H9 (cell line): ENCODE results near the gene OXER1. TPM values are rescaled to one million over a fixed set of nuclear protein-coding genes. Genes with fewer than 3 reads are reported as not detected.
A peak's percentile ranks its signal among the peaks of the same experiment; 100 is the strongest.

Experiments
- DNase-seq: peaks from one replicate; pipeline ENCODE4 v3.0.0-alpha.2; 2017
- H2AFZ ChIP-seq: one replicate; pipeline ENCODE4 v1.6.1; 2013; ENCODE audit warnings: mild to moderate bottlenecking, low read length, control low read depth, moderate library complexity
- H2AK5ac ChIP-seq: 2 replicates; pipeline ENCODE4 v1.6.1; 2013; ENCODE audit warnings: low read length, control low read depth, mixed read lengths; ENCODE audit not compliant: insufficient read length
- H2BK120ac ChIP-seq: one replicate; pipeline ENCODE4 v1.6.1; 2013; ENCODE audit warnings: low read depth, mild to moderate bottlenecking, low read length, control low read depth, inconsistent platforms; ENCODE audit not compliant: poor library complexity, severe bottlenecking
- H2BK12ac ChIP-seq: 2 replicates; pipeline ENCODE4 v1.6.1; 2013; ENCODE audit warnings: low read length, control low read depth, mixed read lengths, low read depth; ENCODE audit not compliant: insufficient read length
- H2BK15ac ChIP-seq: 2 replicates; pipeline ENCODE4 v1.6.1; 2013; ENCODE audit warnings: low read depth, low read length, control low read depth
- H2BK20ac ChIP-seq: one replicate; pipeline ENCODE4 v1.6.1; 2013; ENCODE audit warnings: low read depth, mild to moderate bottlenecking, low read length, control low read depth, inconsistent platforms; ENCODE audit not compliant: poor library complexity, severe bottlenecking
- H2BK5ac ChIP-seq: 2 replicates; pipeline ENCODE4 v1.6.1; 2013; ENCODE audit warnings: low read length, control low read depth, mixed read lengths; ENCODE audit not compliant: insufficient read length
- H3K14ac ChIP-seq: 2 replicates; pipeline ENCODE4 v1.6.1; 2013; ENCODE audit warnings: low read length, control low read depth; ENCODE audit not compliant: insufficient read depth
- H3K18ac ChIP-seq: 2 replicates; pipeline ENCODE4 v1.6.1; 2013; ENCODE audit warnings: low read depth, mild to moderate bottlenecking, mixed read lengths, low read length, control low read depth; ENCODE audit not compliant: insufficient read length
- H3K23ac ChIP-seq: 2 replicates; pipeline ENCODE4 v1.6.1; 2013; ENCODE audit warnings: low read length, control low read depth, mixed read lengths, low read depth; ENCODE audit not compliant: insufficient read length
- H3K23me2 ChIP-seq: 2 replicates; pipeline ENCODE4 v1.6.1; 2013; ENCODE audit warnings: low read depth, mild to moderate bottlenecking, mixed read lengths, low read length, control low read depth; ENCODE audit not compliant: insufficient read length, poor library complexity, severe bottlenecking
- H3K27ac ChIP-seq: 2 replicates; pipeline ENCODE4 v1.5.1; 2013; ENCODE audit warnings: low read length, control low read depth, mixed read lengths, low read depth; ENCODE audit not compliant: insufficient read length
- H3K27me3 ChIP-seq: 2 replicates; pipeline ENCODE4 v1.6.1; 2013; ENCODE audit warnings: low read length, control low read depth, inconsistent platforms; ENCODE audit not compliant: insufficient read depth
- H3K4ac ChIP-seq: 2 replicates; pipeline ENCODE4 v1.6.1; 2013; ENCODE audit warnings: low read depth, mild to moderate bottlenecking, control low read depth, inconsistent platforms, low read length, moderate library complexity
- H3K4me1 ChIP-seq: 2 replicates; pipeline ENCODE4 v1.6.1; 2013; ENCODE audit warnings: low read length, control low read depth, inconsistent platforms; ENCODE audit not compliant: insufficient read depth
- H3K4me2 ChIP-seq: 2 replicates; pipeline ENCODE4 v1.6.1; 2013; ENCODE audit warnings: low read length, control low read depth, mixed read lengths; ENCODE audit not compliant: insufficient read length, insufficient read depth
- H3K56ac ChIP-seq: 2 replicates; pipeline ENCODE4 v1.6.1; 2013; ENCODE audit warnings: low read depth, mild to moderate bottlenecking, mixed read lengths, low read length, control low read depth; ENCODE audit not compliant: insufficient read length
- H3K79me1 ChIP-seq: 2 replicates; pipeline ENCODE4 v1.6.1; 2013; ENCODE audit warnings: low read depth, mild to moderate bottlenecking, moderate library complexity, low read length, control low read depth, inconsistent platforms; ENCODE audit not compliant: insufficient read depth, poor library complexity, severe bottlenecking
- H3K79me2 ChIP-seq: 2 replicates; pipeline ENCODE4 v1.6.1; 2013; ENCODE audit warnings: low read length, control low read depth, inconsistent platforms; ENCODE audit not compliant: insufficient read depth
- H3K9ac ChIP-seq: 2 replicates; pipeline ENCODE4 v1.6.1; 2013; ENCODE audit warnings: low read length, control low read depth, mixed read lengths; ENCODE audit not compliant: insufficient read length; ENCODE audit errors: extremely low read depth
- H3K9me3 ChIP-seq: one replicate; pipeline ENCODE4 v1.6.1; 2013; ENCODE audit warnings: low read depth, low read length, inconsistent platforms; ENCODE audit not compliant: control insufficient read depth
- H3T11ph ChIP-seq: one replicate; pipeline ENCODE4 v1.6.1; 2013; ENCODE audit warnings: mild to moderate bottlenecking, low read length, control low read depth, inconsistent platforms
- H4K20me1 ChIP-seq: one replicate; pipeline ENCODE4 v1.6.1; 2013; ENCODE audit not compliant: control insufficient read depth, insufficient read length, insufficient read depth
- H4K5ac ChIP-seq: 2 replicates; pipeline ENCODE4 v1.6.1; 2013; ENCODE audit warnings: low read depth, mild to moderate bottlenecking, mixed read lengths, low read length, control low read depth; ENCODE audit not compliant: insufficient read length
- H4K8ac ChIP-seq: replicated peaks from 2 replicates; pipeline ENCODE4 v1.6.1; 2013; ENCODE audit warnings: low read length, control low read depth, mixed read lengths, low read depth; ENCODE audit not compliant: insufficient read length
- H4K91ac ChIP-seq: 2 replicates; pipeline ENCODE4 v1.6.1; 2013; ENCODE audit warnings: low read depth, mild to moderate bottlenecking, moderate library complexity, mixed read lengths, low read length, control low read depth; ENCODE audit not compliant: insufficient read length
- H3K27ac Mint-ChIP-seq, 3 experiments: 2 replicates in 2 of 3; 3 replicates in 1 of 3; pipeline ENCODE4 v1.8.0; 2020 to 2021; ENCODE audit warnings: mixed read lengths in 3 of 3, mild to moderate bottlenecking in 1 of 3, moderate library complexity in 1 of 3
- H3K27me3 Mint-ChIP-seq: 2 replicates; pipeline ENCODE4 v1.8.0; 2021; ENCODE audit warnings: low read depth, mild to moderate bottlenecking, moderate library complexity, mixed read lengths
- H3K36me3 Mint-ChIP-seq, 3 experiments: 2 replicates in 2 of 3; 3 replicates in 1 of 3; pipeline ENCODE4 v1.8.0; 2020 to 2021; ENCODE audit warnings: low read depth in 3 of 3, mixed read lengths in 3 of 3; ENCODE audit not compliant: insufficient read depth in 1 of 3
- H3K4me1 Mint-ChIP-seq, 2 experiments: 2 replicates each; pipeline ENCODE4 v1.8.0; 2020; ENCODE audit warnings: mixed read lengths in 2 of 2
- H3K4me3 Mint-ChIP-seq, 2 experiments: 2 replicates in 1 of 2; 3 replicates in 1 of 2; pipeline ENCODE4 v1.8.0; 2020 to 2021; ENCODE audit warnings: mild to moderate bottlenecking in 2 of 2, mixed read lengths in 2 of 2, moderate library complexity in 1 of 2
- H3K9me3 Mint-ChIP-seq, 2 experiments: 2 replicates in 1 of 2; 3 replicates in 1 of 2; pipeline ENCODE4 v1.8.0; 2020; ENCODE audit warnings: mild to moderate bottlenecking in 2 of 2, mixed read lengths in 2 of 2, moderate library complexity in 1 of 2
- WGBS: extraction: QIAGEN DNeasy Blood & Tissue Kit; methylation state at CpG from one replicate; pipeline ENCODE4 v1.1.7; 2013; ENCODE audit warnings: missing lambda C conversion rate, low lambda C conversion rate, mixed read lengths; ENCODE audit not compliant: insufficient read length; ENCODE audit errors: extremely low coverage; 5-methylcytosine and 5-hydroxymethylcytosine counted together
- total RNA-seq: library from RNA; stranded (reverse); gene quantifications from 2 replicates; pipeline ENCODE4 v1.2.1, GENCODE V29; 2021
- TF ChIP-seq, protein P1 (sequence below): fragments of 200-600 bp; sonication (generic); conservative IDR thresholded peaks from 3 replicates; pipeline ENCODE4 v1.8.0; 2021; ENCODE audit warnings: antibody characterized with exemption, mild to moderate bottlenecking

The OXER1 gene
- total RNA-seq, 1 experiment from 2014 or later: 1.6 TPM

DNA sequence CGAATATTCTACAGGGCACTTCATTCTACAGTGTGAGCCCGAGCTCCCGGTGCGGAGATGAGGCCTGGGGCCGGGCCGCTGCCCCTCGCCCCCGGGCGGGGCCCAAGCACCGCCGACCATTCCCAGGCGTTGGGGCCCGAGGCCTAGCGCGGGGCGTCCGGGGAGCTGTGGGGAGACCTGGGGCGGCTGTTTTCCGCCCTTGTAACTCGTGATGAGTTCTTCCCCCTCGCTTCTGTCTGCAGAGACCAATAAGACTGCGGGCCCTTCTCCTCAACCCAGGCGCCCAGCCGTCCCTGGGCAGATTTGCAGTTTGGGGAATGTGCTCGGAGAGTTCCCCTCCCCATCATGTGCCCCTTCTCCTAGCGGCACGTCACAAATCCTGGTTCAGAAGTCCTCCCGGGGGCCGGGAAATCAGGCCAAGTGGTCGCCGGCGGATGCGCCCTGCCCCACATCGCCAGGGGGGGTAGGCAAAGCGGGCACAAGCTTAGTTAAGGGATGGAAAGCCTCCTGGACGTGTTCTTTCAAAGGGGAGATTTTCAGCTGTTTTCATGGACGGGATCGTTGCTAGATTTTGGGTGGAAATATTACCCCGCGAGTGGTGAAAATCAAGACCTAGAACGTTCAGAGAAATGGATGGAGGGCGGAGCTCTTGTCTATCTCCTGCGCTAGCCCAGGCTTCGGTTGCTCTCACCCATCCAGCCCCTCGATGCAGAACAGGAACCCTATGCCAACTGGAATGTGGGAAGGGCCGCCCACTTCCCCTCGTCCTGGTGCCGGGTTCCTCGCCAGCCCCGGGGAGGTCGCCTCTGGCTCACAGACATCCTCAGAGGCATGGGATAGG lies 47.3 kb upstream of the OXER1 start:
- H2BK20ac ChIP-seq: no peak overlapping the region
- H3K27me3 Mint-ChIP-seq: peaks cover 15% of the 10 kb centered on the region
- peak overlapping the region; percentile 68 for H3K9ac ChIP-seq
- H3K79me2 ChIP-seq: no peaks in the 10 kb centered on the region
- no peak overlapping the region for H2BK5ac ChIP-seq
- peak overlapping the region; percentile 82 for H3K18ac ChIP-seq
- peak overlapping the region; percentile 76; the same call in 1 of the 2 replicates for H3K14ac ChIP-seq
- H4K20me1 ChIP-seq: no peaks in the 10 kb centered on the region
- whole genome bisulfite sequencing: no CpG with 5 or more reads among the region's 51 CpGs
- peaks cover 6% of the 10 kb centered on the region for H3K23me2 ChIP-seq
- TF ChIP-seq, protein P1, sequence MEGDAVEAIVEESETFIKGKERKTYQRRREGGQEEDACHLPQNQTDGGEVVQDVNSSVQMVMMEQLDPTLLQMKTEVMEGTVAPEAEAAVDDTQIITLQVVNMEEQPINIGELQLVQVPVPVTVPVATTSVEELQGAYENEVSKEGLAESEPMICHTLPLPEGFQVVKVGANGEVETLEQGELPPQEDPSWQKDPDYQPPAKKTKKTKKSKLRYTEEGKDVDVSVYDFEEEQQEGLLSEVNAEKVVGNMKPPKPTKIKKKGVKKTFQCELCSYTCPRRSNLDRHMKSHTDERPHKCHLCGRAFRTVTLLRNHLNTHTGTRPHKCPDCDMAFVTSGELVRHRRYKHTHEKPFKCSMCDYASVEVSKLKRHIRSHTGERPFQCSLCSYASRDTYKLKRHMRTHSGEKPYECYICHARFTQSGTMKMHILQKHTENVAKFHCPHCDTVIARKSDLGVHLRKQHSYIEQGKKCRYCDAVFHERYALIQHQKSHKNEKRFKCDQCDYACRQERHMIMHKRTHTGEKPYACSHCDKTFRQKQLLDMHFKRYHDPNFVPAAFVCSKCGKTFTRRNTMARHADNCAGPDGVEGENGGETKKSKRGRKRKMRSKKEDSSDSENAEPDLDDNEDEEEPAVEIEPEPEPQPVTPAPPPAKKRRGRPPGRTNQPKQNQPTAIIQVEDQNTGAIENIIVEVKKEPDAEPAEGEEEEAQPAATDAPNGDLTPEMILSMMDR: no peak
- H3K56ac ChIP-seq: no peak overlapping the region
- H4K5ac ChIP-seq: no peak overlapping the region
- H3K4me3 Mint-ChIP-seq: peak overlapping the region; percentile 89 to 95
- H4K91ac ChIP-seq: no peak overlapping the region
- H4K8ac ChIP-seq: no peak overlapping the region
- H3T11ph ChIP-seq: no peak overlapping the region
- DNase-seq: peak; percentile 78
- no peaks in the 10 kb centered on the region for H3K79me1 ChIP-seq
- H3K9me3 Mint-ChIP-seq: peaks cover 10 to 13% of the 10 kb centered on the region in 2 experiments; a peak in 4 of 5 replicates
- 0 out of 2 replicates have a peak, but pooled peaks cover 2% of the 10 kb centered on the region for H3K27me3 ChIP-seq
- H3K36me3 Mint-ChIP-seq: peaks cover 0 to 12% (median 2%) of the 10 kb centered on the region in 3 experiments; a peak in 3 of 7 replicates
- H2BK120ac ChIP-seq: no peak overlapping the region
- H2BK15ac ChIP-seq: no peak overlapping the region
- H3K27ac ChIP-seq: no peak overlapping the region
- H3K4ac ChIP-seq: no peak overlapping the region
- H3K4me2 ChIP-seq: peak overlapping the region; percentile 46
- no peak overlapping the region for H3K23ac ChIP-seq
- H3K27ac Mint-ChIP-seq: peak overlapping the region; percentile 97 to 98 (median 97)
- H3K9me3 ChIP-seq: no peaks in the 10 kb centered on the region
- no peak overlapping the region for H2BK12ac ChIP-seq
- no peaks in the 10 kb centered on the region for H3K4me1 ChIP-seq
- H3K4me1 Mint-ChIP-seq: peaks cover 18 to 21% of the 10 kb centered on the region in 2 experiments
- H2AFZ ChIP-seq: no peak overlapping the region
- H2AK5ac ChIP-seq: no peak overlapping the region
